ENCODE results near the gene C1orf35. TPM values are rescaled to one million over a fixed set of nuclear protein-coding genes. Genes with fewer than 3 reads are reported as not detected.

C1orf35 gene
- total RNA-seq, 1 donor from 2014 or later, result 7.1 TPM

- Histone ChIP-seq H3K4me3 (no peak overlapping the region), H3K4me1 (peaks cover 21% of the 10 kb centered on the region), H3K9me3 (replicated peaks) (no peaks in the 10 kb centered on the region), H3K27ac (replicated peaks) (no peak overlapping the region), H3K36me3 (no peaks in the 10 kb centered on the region), H3K27me3 (ENCODE audit: low read depth) (peaks cover 97% of the 10 kb centered on the region)
- intact Hi-C loops (cut with micrococcal nuclease), result no loop called here
- DNase-seq, result no peak
- TF ChIP-seq, protein P1, sequence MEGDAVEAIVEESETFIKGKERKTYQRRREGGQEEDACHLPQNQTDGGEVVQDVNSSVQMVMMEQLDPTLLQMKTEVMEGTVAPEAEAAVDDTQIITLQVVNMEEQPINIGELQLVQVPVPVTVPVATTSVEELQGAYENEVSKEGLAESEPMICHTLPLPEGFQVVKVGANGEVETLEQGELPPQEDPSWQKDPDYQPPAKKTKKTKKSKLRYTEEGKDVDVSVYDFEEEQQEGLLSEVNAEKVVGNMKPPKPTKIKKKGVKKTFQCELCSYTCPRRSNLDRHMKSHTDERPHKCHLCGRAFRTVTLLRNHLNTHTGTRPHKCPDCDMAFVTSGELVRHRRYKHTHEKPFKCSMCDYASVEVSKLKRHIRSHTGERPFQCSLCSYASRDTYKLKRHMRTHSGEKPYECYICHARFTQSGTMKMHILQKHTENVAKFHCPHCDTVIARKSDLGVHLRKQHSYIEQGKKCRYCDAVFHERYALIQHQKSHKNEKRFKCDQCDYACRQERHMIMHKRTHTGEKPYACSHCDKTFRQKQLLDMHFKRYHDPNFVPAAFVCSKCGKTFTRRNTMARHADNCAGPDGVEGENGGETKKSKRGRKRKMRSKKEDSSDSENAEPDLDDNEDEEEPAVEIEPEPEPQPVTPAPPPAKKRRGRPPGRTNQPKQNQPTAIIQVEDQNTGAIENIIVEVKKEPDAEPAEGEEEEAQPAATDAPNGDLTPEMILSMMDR (IDR thresholded peaks at IDR 0.05; ENCODE audit: borderline replicate concordance), result no peak
Measured at GRCh38 chr1:228062812-228063211, 40.3 kb downstream of the C1orf35 start.

DNA sequence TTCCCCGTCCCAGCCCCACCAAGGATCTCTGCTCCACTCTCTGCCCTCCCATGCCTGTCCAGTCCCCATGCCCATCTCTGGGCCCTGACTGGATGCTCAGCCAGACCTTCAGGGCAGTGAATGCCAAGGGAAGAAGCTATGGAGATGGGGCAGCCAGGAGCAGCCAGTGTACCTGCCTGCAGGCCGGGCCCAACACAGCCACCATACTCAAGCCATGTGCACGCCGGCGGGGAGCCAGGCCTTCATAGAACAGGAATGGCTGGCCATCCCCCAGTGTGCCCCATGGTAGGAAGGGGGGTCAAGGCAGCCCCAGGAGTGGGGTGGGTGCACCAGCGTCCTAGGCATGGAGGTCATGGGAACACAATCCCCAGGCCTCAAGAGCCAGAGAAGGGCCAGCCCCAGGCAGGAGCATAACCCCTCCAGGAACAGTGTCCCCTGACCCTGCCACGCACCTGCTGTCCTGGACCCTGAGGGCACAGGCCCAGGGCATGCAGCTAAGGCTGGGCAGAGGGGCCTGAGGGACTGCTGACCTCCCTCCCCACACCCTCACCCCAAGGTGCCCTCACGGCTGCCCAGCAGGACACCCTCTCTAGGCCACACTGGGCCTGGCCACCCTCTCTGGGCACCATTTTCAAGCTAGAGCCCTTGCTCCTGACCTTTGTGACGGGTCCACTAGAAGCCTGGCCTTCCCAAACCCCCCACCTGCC, 40.9 kb downstream of the C1orf35 start:
- peaks cover 100% of the 10 kb centered on the region for H3K27me3 ChIP-seq (ENCODE audit: low read depth)
- H3K4me1 ChIP-seq, result peaks cover 21% of the 10 kb centered on the region
- no peaks in the 10 kb centered on the region for H3K9me3 ChIP-seq (replicated peaks)
- no peak for DNase-seq
- no peak overlapping the region for H3K27ac ChIP-seq (replicated peaks)
- intact Hi-C loops (cut with micrococcal nuclease), result no loop called here
- no peak overlapping the region for H3K4me3 ChIP-seq
- TF ChIP-seq, protein P1 (IDR thresholded peaks at IDR 0.05; ENCODE audit: borderline replicate concordance), result no peak
- H3K36me3 ChIP-seq, result no peaks in the 10 kb centered on the region

DNA sequence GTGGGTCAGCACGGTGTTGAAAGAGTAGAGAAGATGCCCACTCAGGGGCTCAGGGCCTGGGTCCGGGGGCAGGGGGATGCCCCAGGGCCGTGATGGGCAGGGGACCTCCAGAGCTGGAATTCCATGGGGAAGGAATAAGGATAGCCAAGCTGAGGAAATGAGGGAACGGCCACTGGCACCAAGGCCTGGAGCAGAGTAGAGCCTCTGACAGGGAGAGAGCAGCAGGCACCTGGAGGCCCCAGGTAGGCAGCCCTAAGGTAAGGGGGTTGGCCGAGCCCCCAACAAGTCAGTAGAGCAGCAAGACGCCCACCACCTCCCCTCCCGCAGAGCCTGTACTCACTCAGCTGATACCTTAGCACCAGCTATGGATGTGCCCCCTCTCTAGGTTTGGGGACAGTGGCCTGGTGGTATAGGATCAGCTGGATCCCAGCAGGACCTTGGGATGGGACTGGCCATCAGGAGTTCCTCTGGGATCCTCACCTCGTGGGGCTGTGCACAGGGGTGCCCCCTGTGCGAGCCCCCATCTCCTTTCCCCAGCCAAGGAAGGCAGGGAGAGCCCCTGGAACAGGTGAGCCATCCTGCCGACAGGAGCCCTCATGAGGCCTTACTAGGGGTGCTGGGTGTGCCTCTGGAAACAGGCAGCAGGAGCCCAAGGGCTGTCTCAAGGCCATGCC, 41.6 kb downstream of the C1orf35 start:
- Histone ChIP-seq H3K36me3 (no peaks in the 10 kb centered on the region), H3K9me3 (replicated peaks) (no peaks in the 10 kb centered on the region), H3K4me3 (no peak overlapping the region), H3K27me3 (ENCODE audit: low read depth) (peaks cover 99% of the 10 kb centered on the region), H3K4me1 (peaks cover 21% of the 10 kb centered on the region), H3K27ac (replicated peaks) (no peak overlapping the region)
- no peak for DNase-seq
- TF ChIP-seq, protein P1 (IDR thresholded peaks at IDR 0.05; ENCODE audit: borderline replicate concordance), result no peak
- intact Hi-C loops (cut with micrococcal nuclease), result no loop called here

GRCh38 chr1:228060458-228061190, 42.5 kb downstream of the C1orf35 start:
- Histone ChIP-seq H3K36me3 (no peaks in the 10 kb centered on the region), H3K9me3 (replicated peaks) (no peaks in the 10 kb centered on the region), H3K27ac (replicated peaks) (no peak overlapping the region), H3K4me3 (peak overlapping the region; percentile 35), H3K27me3 (ENCODE audit: low read depth) (peaks cover 99% of the 10 kb centered on the region), H3K4me1 (peaks cover 21% of the 10 kb centered on the region)
- TF ChIP-seq, protein P1 (IDR thresholded peaks at IDR 0.05; ENCODE audit: borderline replicate concordance), result no peak
- intact Hi-C loops (cut with micrococcal nuclease), result no loop called here
- DNase-seq, result no peak

DNA sequence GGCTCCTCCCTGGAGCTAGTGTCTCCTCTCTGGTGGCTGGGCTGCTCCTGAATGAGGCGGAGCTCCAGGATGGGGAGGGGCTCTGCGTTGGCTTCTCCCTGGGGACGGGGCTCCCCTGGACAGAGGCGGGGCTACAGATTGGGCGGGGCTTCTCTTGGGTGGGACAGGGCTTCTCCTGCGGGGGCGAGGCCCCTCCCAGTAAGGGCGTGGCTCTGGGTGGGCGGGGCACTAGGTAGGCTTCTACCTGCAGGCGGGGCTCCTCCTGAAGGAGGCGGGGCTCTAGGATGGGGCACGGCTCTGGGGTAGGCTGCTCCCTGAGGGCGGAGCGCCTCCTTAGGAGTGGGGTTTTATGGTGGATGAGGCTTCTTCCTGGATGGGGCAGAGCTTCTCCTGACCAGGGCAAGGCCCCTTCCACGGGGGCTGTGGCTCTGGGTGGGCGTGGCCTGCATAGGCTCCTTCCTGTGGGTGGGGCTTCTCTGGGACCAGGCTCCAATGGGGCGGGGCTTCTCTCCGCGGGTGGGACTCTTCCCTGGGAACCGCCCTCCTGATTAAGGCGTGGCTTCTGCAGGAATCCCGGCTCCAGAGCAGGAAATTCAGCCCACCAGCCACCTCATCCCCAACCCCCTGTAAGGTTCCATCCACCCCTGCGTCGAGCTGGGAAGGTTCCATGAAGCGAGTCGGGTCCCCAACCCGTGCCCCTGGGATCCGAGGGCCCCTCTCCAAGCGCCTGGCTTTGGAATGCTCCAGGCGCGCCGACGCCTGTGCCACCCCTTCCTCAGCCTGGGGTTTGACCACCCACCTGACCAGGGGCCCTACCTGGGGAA, 43.3 kb downstream of the C1orf35 start:
- Histone ChIP-seq H3K4me1 (peaks cover 21% of the 10 kb centered on the region), H3K4me3 (peak overlapping the region; percentile 35), H3K27ac (replicated peaks) (no peak overlapping the region), H3K9me3 (replicated peaks) (no peaks in the 10 kb centered on the region), H3K27me3 (ENCODE audit: low read depth) (peaks cover 96% of the 10 kb centered on the region), H3K36me3 (no peaks in the 10 kb centered on the region)
- TF ChIP-seq, protein P1 (IDR thresholded peaks at IDR 0.05; ENCODE audit: borderline replicate concordance), result no peak
- intact Hi-C loops (cut with micrococcal nuclease), result no loop called here
- no peak for DNase-seq

Data from left ventricle myocardium inferior (tissue), 1 donor.